Measurements from ENCODE around the gene CCNL2.

DNA sequence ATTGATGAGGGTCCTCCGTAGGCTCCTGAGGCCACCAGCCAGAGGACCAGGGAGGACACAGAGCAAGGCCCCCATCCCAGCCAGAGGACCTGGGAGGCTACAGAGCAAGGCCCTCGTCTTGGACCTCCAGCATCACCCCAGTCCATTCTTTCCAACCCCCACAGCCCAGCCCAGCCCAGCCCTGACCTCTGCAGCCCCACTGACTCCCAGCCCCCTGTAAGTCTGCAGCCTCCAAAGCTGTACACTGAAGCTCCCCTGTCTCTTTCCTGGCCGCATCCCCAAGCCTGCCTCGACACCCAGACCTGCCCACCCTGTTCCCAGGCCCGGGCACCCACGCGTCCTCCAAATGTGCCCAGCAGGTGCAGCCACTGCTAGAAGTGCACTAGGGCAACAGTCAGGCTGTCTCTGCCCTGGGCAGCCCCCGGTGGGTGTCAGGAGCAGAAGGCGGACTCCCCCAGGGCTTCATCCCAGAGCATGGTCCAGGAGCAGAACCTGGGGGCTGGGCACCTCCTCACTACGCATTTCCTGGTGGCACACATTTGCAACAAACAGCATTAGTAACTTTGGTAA, 52.0 kb downstream of the CCNL2 start:
- no peak for TF ChIP-seq U2AF1 (optimal IDR thresholded peaks at IDR 0.05; ENCODE audit: low read depth, low read length)
- TF ChIP-seq, protein P1, sequence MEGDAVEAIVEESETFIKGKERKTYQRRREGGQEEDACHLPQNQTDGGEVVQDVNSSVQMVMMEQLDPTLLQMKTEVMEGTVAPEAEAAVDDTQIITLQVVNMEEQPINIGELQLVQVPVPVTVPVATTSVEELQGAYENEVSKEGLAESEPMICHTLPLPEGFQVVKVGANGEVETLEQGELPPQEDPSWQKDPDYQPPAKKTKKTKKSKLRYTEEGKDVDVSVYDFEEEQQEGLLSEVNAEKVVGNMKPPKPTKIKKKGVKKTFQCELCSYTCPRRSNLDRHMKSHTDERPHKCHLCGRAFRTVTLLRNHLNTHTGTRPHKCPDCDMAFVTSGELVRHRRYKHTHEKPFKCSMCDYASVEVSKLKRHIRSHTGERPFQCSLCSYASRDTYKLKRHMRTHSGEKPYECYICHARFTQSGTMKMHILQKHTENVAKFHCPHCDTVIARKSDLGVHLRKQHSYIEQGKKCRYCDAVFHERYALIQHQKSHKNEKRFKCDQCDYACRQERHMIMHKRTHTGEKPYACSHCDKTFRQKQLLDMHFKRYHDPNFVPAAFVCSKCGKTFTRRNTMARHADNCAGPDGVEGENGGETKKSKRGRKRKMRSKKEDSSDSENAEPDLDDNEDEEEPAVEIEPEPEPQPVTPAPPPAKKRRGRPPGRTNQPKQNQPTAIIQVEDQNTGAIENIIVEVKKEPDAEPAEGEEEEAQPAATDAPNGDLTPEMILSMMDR (CRISPR knock-in tag; IDR thresholded peaks at IDR 0.05): no peak
- TF ChIP-seq PHF21A (CRISPR knock-in tag; IDR thresholded peaks at IDR 0.05): no peak
- TF ChIP-seq MAFK (conservative IDR thresholded peaks at IDR 0.05 in 1 of 2, IDR thresholded peaks at IDR 0.05 in 1 of 2; ENCODE audit: low read length in 2 of 2): no peak
- no peak for TF ChIP-seq SUZ12 (IDR thresholded peaks at IDR 0.05; ENCODE audit: low read depth, low read length)
- TF ChIP-seq POLR2A (IDR thresholded peaks at IDR 0.05; ENCODE audit: insufficient read depth in 1 of 2, low read depth in 2 of 2, low read length in 2 of 2): no peak
- TF ChIP-seq ZNF451 (CRISPR knock-in tag; IDR thresholded peaks at IDR 0.05): no peak
- TF ChIP-seq ZNF572 (CRISPR knock-in tag; IDR thresholded peaks at IDR 0.05): no peak
- no peak for TF ChIP-seq DPF2 (CRISPR knock-in tag; IDR thresholded peaks at IDR 0.05; ENCODE audit: borderline replicate concordance, low read depth)
- TF ChIP-seq RAD51 (IDR thresholded peaks at IDR 0.05; ENCODE audit: borderline replicate concordance): no peak
- TF ChIP-seq, protein P2, sequence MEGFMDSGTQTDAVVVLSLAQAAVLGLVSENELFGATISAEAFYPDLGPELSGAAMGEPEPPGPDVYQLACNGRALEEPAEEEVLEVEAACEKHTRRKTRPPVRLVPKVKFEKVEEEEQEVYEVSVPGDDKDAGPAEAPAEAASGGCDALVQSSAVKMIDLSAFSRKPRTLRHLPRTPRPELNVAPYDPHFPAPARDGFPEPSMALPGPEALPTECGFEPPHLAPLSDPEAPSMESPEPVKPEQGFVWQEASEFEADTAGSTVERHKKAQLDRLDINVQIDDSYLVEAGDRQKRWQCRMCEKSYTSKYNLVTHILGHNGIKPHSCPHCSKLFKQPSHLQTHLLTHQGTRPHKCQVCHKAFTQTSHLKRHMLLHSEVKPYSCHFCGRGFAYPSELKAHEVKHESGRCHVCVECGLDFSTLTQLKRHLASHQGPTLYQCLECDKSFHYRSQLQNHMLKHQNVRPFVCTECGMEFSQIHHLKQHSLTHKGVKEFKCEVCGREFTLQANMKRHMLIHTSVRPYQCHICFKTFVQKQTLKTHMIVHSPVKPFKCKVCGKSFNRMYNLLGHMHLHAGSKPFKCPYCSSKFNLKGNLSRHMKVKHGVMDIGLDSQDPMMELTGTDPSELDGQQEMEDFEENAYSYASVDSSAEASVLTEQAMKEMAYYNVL (CRISPR knock-in tag; IDR thresholded peaks at IDR 0.05; ENCODE audit: borderline replicate concordance): no peak
- TF ChIP-seq NONO (IDR thresholded peaks at IDR 0.05): no peak
- TF ChIP-seq NONO (CRISPR knock-in tag; conservative IDR thresholded peaks at IDR 0.05): no peak; the same call in 1 of the 2 replicates
